NB4 (cell line): ENCODE measurements around the gene MLN.
A peak's percentile ranks its signal among the peaks of the same experiment; 100 is the strongest.

Source experiments
- DNase-seq: peaks from one replicate; pipeline ENCODE4 v3.0.0; 2010; ENCODE audit warnings: low read depth
- H3K4me3 ChIP-seq: one replicate; pipeline ENCODE4 v1.5.1; 2011; ENCODE audit warnings: mild to moderate bottlenecking, low read depth, low read length, moderate library complexity
- MAX ChIP-seq: IDR thresholded peaks from 2 replicates; pipeline ENCODE4 v1.6.1; 2011; ENCODE audit warnings: low read depth, low read length
- MYC ChIP-seq: IDR thresholded peaks from 2 replicates; pipeline ENCODE4 v1.6.1; 2011; ENCODE audit warnings: low read depth, low read length
- POLR2A ChIP-seq: IDR thresholded peaks from 2 replicates; pipeline ENCODE4 v1.6.1; 2011; ENCODE audit warnings: mild to moderate bottlenecking; ENCODE audit not compliant: insufficient read length; ENCODE audit errors: extremely low read depth
- TF ChIP-seq, protein P1 (sequence below): IDR thresholded peaks from one replicate; pipeline ENCODE4 v1.5.1; 2012; ENCODE audit warnings: low read depth, low read length

MLN gene

DNA sequence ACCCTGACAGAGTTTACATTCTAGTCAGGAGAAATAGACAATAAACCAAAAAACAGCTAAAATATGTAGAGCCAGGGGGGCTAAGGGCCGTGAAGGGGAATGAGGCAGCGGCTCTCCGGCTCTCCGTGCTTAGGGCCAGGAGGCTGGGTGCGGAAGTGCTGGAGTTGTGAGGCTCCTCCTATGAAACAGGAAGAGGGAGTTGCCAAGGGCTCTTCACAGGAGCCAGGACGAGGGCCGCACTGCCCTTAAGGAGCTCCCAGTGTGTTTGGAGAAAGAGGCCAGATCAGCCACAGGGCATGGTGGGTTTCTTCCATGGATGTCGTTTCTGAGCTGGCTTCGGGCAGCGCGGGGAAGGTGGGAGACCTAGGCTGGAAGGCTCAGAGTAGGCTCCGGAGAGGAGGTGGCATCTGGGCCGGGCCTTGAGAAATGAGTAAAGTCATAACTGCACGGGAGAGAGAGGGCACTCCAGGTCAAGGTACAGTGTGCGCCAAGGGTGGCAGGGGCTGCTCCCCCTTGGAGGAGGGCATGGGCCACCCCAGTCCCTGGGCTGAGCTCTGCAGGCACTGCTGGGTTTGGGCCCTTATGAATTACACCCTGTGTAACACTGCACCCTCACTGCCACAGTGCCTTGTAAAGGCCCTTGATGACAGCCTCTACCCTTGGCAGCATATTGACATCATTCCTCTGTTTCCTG lies 20.8 kb upstream of the MLN start:
- H3K4me3 ChIP-seq = no peak overlapping the region
- no peak for DNase-seq
- no peak for TF ChIP-seq POLR2A
- no peak for TF ChIP-seq MAX
- TF ChIP-seq MYC = no peak
- TF ChIP-seq, protein P1, sequence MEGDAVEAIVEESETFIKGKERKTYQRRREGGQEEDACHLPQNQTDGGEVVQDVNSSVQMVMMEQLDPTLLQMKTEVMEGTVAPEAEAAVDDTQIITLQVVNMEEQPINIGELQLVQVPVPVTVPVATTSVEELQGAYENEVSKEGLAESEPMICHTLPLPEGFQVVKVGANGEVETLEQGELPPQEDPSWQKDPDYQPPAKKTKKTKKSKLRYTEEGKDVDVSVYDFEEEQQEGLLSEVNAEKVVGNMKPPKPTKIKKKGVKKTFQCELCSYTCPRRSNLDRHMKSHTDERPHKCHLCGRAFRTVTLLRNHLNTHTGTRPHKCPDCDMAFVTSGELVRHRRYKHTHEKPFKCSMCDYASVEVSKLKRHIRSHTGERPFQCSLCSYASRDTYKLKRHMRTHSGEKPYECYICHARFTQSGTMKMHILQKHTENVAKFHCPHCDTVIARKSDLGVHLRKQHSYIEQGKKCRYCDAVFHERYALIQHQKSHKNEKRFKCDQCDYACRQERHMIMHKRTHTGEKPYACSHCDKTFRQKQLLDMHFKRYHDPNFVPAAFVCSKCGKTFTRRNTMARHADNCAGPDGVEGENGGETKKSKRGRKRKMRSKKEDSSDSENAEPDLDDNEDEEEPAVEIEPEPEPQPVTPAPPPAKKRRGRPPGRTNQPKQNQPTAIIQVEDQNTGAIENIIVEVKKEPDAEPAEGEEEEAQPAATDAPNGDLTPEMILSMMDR = no peak

DNA sequence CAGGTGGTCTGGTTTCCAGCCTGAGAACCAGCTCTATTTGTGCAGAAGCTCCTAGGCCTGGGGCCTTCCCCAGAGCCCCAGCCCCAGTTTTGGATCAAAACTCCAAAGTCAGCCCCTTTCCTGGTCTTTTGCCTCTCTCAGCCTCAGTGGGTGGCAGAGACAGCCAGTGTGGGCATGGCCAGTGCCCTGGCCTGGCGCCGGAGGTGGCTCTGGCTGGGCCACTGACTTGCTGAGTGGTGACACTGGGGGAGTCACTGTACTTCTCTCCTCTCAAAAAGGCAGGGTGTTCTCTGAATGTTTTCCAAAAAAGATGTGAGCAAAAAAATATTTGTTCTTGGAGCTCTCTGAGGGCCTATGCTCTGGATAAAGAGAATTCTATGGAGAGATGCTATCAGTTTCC lies 20.0 kb upstream of the MLN start:
- DNase-seq = no peak
- no peak overlapping the region for H3K4me3 ChIP-seq

GRCh38 chr6:33822575-33823395 lies 19.0 kb upstream of the MLN start:
- peak; percentile 47 for DNase-seq
- H3K4me3 ChIP-seq = no peak overlapping the region
- TF ChIP-seq MAX (no peak), MYC (no peak), POLR2A (no peak)
- TF ChIP-seq, protein P1 = peak; percentile 20

More for the DNA sequence above, 20.0 kb upstream of the MLN start:
- no peak for TF ChIP-seq POLR2A
- TF ChIP-seq MAX = no peak
- no peak for TF ChIP-seq MYC
- TF ChIP-seq, protein P1 = no peak

DNA sequence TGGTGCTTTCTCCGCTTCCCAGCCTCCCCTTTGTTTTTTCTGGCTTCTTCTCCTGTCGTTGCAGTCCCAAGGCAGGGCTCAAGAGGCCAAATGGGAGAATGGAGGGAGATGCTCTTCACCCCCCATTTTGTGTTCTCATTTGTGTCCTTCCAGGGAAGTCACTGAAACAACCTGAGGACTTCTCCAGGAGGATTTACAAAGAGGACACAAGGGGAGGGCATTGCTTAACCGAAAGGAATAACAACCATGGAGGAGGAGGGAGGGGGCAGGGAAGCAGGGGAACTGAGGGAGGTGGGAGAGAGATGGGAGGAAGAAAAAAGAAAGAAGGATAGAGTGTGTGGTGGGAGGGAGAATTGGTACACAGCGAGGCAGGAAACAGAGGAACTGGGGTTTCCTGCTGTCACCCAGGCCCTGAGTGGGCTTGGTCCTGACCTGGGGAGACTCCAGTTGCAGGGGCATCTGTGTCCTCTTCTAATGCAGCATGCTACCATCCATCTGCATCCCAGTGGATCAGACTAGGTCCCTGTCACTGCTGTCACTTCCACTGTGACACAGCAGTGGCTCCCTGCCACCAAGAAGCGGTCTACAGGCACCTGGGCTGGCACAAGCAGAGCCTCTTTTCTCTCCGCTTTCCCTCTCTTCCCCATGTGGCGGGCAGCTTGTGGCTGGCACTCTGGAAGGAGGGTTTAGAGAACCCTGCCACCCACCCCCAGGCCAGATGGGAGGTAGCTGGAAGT lies 17.1 kb upstream of the MLN start:
- DNase-seq = no peak
- TF ChIP-seq POLR2A (no peak), MAX (no peak), MYC (no peak)
- TF ChIP-seq, protein P1 = no peak
- no peak overlapping the region for H3K4me3 ChIP-seq

- TF ChIP-seq POLR2A (no peak), MAX (no peak), MYC (no peak)
- TF ChIP-seq, protein P1 = no peak
- DNase-seq = no peak
- no peak overlapping the region for H3K4me3 ChIP-seq
Observed at GRCh38 chr6:33820243-33820642, 16.4 kb upstream of the MLN start.
